Measurements from ENCODE around the gene PATJ. TPM values are rescaled to one million over a fixed set of nuclear protein-coding genes. Genes with fewer than 3 reads are reported as not detected.

Gene PATJ
- total RNA-seq, 2 donors from 2014 or later: 42.7 to 67.5 TPM

DNA sequence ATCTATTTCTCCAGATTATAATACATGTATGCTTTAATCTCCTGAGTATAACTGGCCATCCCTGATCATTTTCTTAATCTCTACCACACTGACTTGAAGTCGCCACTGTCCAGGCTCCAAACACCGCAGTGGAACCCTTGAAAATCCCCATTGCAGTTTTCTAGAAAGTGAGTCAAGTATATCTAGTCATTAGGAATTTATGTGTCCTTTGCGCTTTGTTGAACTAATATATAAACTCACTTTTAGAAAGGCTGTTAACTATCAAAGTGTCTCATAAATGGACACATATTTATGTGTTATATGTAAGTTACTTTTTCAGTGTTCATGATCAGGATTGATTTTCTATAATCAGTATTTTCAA lies 211.5 kb downstream of the PATJ start:
- no peak for DNase-seq (ENCODE audit: low spot score)
- intact Hi-C loops (cut with DNase I): no loop called here
- Histone ChIP-seq H3K4me3 (no peak overlapping the region), H3K27ac (no peak overlapping the region), H3K4me1 (replicated peaks) (no peaks in the 10 kb centered on the region), H3K36me3 (no peaks in the 10 kb centered on the region), H3K9me3 (no peaks in the 10 kb centered on the region), H3K27me3 (replicated peaks; ENCODE audit: insufficient read depth) (no peaks in the 10 kb centered on the region)
- TF ChIP-seq POLR2A (IDR thresholded peaks at IDR 0.05) (no peak), POLR2AphosphoS5 (IDR thresholded peaks at IDR 0.05) (no peak)
- TF ChIP-seq, protein P1, sequence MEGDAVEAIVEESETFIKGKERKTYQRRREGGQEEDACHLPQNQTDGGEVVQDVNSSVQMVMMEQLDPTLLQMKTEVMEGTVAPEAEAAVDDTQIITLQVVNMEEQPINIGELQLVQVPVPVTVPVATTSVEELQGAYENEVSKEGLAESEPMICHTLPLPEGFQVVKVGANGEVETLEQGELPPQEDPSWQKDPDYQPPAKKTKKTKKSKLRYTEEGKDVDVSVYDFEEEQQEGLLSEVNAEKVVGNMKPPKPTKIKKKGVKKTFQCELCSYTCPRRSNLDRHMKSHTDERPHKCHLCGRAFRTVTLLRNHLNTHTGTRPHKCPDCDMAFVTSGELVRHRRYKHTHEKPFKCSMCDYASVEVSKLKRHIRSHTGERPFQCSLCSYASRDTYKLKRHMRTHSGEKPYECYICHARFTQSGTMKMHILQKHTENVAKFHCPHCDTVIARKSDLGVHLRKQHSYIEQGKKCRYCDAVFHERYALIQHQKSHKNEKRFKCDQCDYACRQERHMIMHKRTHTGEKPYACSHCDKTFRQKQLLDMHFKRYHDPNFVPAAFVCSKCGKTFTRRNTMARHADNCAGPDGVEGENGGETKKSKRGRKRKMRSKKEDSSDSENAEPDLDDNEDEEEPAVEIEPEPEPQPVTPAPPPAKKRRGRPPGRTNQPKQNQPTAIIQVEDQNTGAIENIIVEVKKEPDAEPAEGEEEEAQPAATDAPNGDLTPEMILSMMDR (IDR thresholded peaks at IDR 0.05): no peak
- 98% methylated on average over 3 of the region's 3 CpGs for WGBS

DNA sequence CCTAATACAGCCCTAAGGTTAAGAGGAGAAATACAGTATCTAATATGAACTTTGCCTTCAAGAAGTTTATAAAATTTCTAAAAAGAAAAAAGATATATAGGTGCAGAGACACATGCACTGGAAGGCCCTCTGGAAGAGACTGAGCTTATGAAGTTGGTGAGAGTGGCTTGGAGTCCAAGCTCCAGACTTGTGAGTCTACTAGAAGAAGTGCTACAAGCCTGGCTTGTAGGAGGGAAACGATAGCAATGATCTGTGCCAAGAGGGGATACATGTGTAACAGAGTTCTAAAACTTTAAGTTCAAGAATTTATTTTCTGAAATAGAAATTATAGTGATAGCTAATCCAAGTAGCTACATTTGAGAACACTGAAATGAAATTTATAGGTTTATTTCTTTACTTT lies 213.0 kb downstream of the PATJ start:
- DNase-seq (ENCODE audit: low spot score): no peak
- Histone ChIP-seq H3K27me3 (replicated peaks; ENCODE audit: insufficient read depth) (no peaks in the 10 kb centered on the region), H3K9me3 (no peaks in the 10 kb centered on the region), H3K4me1 (replicated peaks) (no peaks in the 10 kb centered on the region), H3K36me3 (no peaks in the 10 kb centered on the region), H3K27ac (no peak overlapping the region), H3K4me3 (no peak overlapping the region)
- WGBS: 93% methylated on average over 1 of the region's 1 CpG
- intact Hi-C loops (cut with DNase I): no loop called here
- TF ChIP-seq, protein P1 (IDR thresholded peaks at IDR 0.05): no peak
- TF ChIP-seq POLR2AphosphoS5 (IDR thresholded peaks at IDR 0.05): no peak
- TF ChIP-seq POLR2A (IDR thresholded peaks at IDR 0.05): no peak

DNA sequence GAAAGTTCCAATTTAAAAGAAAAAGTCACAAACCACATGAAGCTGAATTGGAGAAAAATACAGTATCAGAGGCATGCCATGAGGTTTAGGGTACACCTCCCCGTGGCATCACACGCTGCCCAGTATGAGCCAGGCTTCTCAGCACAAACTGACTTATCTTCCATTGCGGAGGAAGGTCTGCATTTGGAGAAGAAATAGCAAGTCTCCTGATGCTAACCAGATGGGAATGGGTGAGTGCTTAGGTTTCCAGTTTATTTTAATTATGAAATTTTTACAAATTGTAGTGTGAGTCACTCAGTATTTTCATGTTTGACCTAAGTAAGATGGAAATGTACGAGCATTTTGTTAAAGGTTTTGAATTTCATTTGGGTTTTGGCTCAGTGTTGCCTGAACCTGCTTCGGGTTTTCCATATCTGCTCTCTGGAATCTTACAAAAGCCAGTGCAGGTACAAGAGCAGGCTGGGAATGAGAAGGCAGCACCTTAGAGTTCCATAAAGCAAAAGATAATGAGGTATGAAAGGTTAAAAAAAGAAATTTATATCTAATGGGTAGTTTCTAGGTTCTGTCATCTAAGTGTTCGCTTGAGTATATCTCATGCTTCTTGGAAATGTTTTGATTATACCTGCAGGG lies 213.9 kb downstream of the PATJ start:
- WGBS: 77% methylated on average over 6 of the region's 6 CpGs
- Histone ChIP-seq H3K4me1 (replicated peaks) (no peaks in the 10 kb centered on the region), H3K36me3 (no peaks in the 10 kb centered on the region), H3K27me3 (replicated peaks; ENCODE audit: insufficient read depth) (no peaks in the 10 kb centered on the region), H3K27ac (no peak overlapping the region), H3K4me3 (no peak overlapping the region), H3K9me3 (no peaks in the 10 kb centered on the region)
- intact Hi-C loops (cut with DNase I): no loop called here
- TF ChIP-seq POLR2A (IDR thresholded peaks at IDR 0.05) (no peak), POLR2AphosphoS5 (IDR thresholded peaks at IDR 0.05) (no peak)
- TF ChIP-seq, protein P1 (IDR thresholded peaks at IDR 0.05): no peak
- no peak for DNase-seq (ENCODE audit: low spot score)

DNA sequence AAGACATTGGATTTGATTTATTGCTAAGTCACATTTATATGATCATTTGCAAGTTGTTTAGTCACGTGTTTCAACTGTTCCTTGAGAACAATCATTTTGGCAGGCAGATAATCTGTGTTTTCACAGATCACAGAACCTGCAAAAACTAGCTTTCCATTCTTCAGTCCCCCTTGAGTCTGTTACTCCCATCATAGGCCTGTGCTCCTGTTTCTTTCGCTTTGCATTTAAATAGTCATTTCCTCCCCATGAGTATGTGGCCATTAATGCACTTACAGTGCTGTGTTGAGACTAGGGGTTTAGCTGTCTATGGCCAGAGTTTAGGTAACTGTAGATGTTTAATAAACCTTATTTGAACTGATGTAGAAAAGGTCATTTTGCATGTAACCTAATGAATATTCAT lies 214.5 kb downstream of the PATJ start:
- Histone ChIP-seq H3K4me1 (replicated peaks) (no peaks in the 10 kb centered on the region), H3K4me3 (no peak overlapping the region), H3K27me3 (replicated peaks; ENCODE audit: insufficient read depth) (no peaks in the 10 kb centered on the region), H3K27ac (no peak overlapping the region), H3K36me3 (no peaks in the 10 kb centered on the region), H3K9me3 (no peaks in the 10 kb centered on the region)
- no peak for DNase-seq (ENCODE audit: low spot score)
- WGBS: 43% methylated on average over 2 of the region's 2 CpGs
- intact Hi-C loops (cut with DNase I): no loop called here
- no peak for TF ChIP-seq POLR2AphosphoS5 (IDR thresholded peaks at IDR 0.05)
- TF ChIP-seq, protein P1 (IDR thresholded peaks at IDR 0.05): no peak
- no peak for TF ChIP-seq POLR2A (IDR thresholded peaks at IDR 0.05)

DNA sequence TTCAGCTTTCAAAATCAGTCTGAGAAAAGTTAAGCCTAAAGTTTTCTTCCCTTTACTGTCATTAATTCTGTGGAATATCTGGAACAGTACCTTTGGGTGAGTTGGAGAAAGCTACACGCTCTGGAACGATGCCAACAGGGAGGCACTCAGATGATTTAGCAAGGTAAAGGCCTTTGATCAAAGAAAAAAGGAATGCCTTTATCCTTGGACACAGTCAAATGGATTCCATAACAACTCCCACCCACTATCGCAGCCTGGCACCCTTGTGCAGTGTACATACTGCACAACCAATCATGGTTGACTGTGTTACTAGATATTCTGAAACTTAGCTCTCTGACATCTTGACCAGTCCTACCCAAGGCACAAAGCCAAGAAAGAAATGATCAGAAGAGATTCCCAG lies 218.7 kb downstream of the PATJ start:
- Histone ChIP-seq H3K27me3 (replicated peaks; ENCODE audit: insufficient read depth) (no peaks in the 10 kb centered on the region), H3K27ac (no peak overlapping the region), H3K4me1 (replicated peaks) (no peaks in the 10 kb centered on the region), H3K36me3 (no peaks in the 10 kb centered on the region), H3K4me3 (no peak overlapping the region), H3K9me3 (no peaks in the 10 kb centered on the region)
- DNase-seq (ENCODE audit: low spot score): no peak
- TF ChIP-seq, protein P1 (IDR thresholded peaks at IDR 0.05): no peak
- no peak for TF ChIP-seq POLR2AphosphoS5 (IDR thresholded peaks at IDR 0.05)
- TF ChIP-seq POLR2A (IDR thresholded peaks at IDR 0.05): no peak
- intact Hi-C loops (cut with DNase I): no loop called here
- 62% methylated on average over 3 of the region's 3 CpGs for WGBS
